ENCODE results near the gene GOLGA6L2.
"Not testable (repeated sequence)": the region's sequence is repeated elsewhere in the genome, so short reads cannot be mapped to it uniquely, and the experiment has no call there.

Gene GOLGA6L2

DNA sequence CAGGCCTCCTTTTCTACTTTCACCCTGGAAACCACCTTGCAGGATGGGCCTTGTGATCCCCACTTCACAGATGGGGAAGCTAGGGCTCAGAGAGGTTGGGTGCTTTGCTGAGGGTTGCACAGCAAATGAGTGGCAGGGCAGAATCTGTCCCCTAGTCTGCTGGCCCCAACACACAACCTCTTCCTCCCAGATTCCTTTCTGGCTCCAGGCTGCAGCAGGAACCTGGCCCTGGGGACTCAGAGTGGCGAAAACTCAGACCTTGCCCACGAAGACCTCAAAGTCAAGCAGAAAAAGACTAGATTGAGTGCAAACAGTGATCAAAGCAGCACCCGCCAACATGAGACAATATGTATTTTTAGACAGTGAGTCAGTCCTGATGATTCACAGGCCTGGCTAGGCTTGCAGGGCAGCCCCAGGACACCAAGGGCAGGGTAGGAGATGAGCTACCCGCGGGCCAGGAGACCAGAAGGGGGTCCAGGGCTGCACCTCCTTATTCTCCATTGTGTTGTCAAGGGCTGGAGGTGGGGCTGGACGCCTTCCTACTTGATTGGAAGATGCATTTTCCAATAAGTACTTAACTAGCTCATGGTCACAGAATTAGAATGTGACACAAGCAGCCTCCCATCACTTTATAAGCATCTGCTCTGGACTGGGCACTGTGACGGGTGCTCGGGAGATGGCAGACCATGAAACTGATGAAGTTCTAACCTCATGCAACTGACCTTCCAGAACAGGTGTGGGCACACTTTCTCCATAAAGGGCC is 23.9 kb downstream of the GOLGA6L2 start:
- no peak for DNase-seq

DNA sequence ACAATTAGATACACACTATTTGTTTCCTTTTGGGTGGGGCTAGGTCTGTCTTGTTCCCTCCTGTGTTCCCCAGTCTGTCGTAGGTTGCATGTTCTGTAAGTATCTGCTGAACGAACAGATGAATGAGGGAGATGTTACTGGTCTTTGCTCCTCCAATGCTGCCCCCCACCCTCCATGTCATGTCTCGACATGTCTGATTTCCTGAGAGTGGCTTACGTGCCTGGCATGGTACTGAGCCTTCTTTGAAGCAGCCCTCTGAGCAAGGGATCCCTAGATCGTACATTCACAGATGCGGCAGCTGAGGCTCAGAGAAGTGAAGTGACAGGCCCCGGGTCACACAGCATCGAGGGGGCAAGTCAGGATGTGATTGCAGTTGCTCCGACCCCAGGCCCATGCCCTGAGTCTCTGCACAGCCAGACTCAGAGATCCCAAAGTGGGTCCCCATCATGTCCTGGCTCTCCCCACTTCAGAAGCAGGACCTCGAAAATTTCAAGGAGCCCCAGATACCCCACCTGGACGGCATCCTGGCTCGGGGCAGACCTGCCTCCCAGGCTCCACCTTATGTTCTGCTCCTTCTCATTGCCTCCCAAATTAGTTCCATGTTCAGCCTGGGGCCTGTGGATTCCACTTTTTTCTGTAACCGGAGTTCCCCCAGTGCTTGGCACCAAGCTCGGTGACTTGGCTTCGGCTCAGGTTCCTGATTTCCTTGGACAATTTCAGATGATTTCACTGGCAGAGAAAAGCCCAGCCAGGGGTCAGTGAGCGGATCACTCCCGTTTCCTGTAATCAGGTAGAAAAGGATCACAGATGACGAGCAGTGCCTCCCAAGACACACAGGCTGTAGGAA is 24.7 kb downstream of the GOLGA6L2 start:
- no peak for DNase-seq

DNA sequence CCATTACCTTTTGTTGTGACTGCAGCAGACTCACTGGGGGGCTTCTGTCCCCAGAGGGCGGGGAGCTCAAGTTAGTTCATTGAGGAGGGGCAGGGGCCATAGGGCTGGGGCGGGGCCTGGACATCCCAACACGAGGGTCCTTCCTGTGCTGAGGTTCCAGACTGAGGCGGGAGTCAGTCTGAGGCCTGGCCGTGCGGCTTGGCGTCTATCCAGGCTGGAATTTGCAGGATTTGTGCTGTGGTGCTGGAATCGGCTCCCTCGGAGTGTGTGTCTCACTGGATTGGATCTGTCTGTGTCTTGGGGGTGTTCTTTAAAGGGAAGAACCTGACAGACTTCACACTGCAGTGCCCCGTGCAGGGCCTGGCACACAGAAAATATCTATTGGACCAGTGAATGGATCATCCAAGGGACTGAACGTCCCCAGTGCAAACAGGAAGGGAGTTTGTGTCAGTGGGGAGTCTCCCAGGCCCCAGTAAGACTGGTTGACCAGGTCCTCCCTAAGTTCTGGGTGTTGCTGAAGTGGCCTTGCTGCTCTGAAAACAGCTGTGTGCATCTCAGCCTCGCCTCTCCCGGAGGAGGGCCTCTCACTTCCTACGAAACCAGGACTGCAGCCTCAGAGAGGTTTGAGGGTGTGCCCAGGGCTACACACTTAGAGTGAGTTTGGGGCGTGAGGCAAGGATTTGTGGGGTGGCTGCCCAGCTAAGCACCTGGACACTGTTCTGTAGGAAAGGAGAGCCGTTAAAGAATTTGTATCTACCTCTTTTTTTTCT is 26.1 kb downstream of the GOLGA6L2 start:
- DNase-seq, result no peak

DNA sequence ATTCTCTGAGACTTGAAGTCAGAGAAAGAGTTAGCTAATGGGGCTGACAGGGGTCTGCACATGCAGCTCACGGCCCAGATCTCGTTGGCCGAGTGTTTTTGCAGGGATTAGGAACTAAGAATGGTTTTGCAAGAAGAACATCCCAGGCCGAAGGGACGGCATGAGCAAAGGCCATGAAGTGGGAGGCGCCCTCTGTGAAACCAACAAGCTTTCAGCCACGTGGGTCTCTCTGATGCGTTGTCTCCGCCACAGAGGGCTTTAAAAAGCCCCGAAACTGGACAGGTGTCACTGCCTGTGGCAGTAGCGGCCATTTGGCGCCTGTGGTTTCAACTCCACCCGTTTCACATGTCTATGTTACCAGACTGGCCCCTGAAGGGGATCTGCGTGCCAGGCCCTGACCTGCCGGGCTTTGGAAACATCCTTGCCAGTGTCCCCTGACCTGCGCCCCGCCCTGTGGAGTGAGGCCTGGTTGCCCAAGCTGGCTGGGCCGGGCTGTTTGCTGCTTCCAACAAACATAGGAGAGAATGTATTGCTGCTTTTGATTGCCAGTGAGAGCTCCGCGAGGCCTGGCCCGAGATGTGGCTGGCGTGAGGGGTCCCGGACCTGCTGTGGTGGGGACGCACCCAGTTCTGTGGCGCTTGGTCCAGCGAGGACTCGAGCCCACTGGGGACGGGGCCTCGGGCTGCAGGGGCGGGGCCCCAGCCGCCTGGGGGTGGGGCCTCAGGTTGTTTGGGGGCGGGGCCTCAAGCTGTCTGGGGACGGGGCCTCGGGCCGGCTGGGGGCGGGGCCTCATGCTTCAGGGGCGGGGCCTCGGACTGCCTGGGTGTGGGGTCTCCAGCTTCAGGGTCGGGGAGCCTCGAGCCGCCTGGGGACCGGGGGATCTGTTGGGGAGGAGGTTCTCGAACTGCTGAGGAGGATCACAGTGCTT is 30.4 kb downstream of the GOLGA6L2 start:
- no peak for DNase-seq

DNA sequence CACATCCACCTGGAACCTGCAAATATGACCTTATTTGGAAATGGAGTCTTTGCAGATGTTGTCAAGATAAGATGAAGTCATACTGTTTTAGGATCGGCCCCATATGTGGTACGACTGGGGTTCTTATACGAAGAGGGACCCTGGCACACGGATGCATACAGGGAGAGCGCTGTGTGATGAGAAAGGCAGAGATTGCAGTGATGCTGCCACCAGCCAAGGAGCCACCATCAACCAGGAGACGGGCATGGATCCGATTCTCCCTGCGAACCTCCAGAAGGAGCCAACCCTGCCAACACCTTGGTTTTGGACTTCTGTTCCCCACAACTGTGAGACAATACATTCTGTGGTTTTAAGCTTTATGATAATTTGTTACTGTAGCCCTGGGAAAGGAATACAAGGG is 31.2 kb downstream of the GOLGA6L2 start:
- not testable (repeated sequence) for DNase-seq

DNA sequence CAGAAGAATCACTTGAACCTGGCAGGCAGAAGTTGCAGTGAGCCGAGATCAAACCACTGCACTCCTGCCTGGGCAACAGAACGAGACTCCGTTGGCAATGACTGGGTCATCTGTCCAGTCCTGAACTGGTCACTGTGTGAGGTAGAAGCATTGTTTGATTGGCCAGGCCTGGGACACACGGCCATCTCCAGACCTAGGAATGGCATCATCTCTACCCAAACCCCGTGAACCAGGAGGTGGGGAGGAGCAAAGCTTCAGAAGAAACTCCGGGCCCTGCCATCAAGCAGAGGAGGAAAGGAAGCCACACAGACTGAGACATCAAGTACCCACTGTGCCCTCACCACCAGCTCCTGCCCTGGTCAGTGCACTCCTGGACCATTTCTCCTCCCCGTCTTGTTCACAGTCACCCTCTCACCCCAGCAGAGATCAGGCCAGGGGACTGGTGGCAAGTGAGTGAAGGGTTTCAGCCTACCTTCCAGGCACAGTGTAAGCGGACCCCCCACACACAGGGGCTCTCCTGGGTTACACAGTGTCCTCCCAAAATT is 31.6 kb downstream of the GOLGA6L2 start:
- DNase-seq, result no peak

DNA sequence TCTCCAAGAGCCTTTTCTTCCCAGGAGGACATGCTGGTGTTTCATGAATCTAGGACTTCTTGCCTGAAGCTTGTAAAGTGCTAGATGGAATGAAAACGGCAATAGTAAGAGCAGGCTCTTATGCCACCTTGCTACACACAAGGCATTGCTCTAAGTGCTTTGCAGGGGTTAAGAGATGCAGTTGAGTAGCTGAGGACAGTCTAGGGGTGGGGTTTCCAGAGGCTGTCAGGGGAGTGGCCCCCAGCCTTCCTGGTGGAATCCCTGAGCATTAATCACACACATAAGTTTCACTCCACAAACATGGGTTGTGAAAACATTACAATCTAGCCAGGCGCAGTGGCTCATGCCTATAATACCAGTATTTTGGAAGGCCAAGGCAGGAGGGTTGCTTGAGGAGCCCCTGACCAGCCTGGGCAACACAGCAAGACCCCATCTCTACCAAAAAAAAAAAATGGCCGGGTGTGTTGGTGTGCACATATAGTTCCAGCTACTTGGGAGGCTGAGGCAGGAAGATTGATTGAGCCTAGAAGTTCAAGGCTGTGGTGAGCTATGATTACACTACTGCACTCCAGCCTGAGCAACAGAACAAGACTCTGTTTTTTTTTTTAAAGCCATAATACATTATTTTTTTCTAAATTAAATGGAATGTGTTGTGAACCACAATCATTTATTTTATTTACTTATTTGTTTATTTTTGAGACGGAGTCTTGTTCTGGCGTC is 34.0 kb downstream of the GOLGA6L2 start:
- DNase-seq, result not testable (repeated sequence)

DNA sequence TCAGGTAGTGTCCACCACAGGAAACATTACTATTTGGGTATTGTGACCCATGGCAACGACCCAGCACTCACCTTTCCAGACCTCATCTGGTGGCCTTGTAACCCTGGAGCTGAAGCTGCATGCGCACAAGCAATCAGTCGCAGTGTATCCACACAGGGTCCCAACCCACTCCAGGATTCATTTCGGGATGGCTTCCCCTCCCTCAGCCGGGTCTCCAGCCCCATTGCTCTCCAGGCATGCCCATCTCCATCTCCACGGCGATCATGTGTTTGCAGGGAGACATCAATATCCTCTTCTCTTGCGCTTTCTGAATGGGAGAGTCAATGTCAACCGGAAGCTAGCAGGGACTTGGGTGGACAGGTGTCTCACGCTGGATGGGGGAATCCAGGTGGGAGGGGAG is 35.2 kb downstream of the GOLGA6L2 start:
- DNase-seq, result no peak

DNA sequence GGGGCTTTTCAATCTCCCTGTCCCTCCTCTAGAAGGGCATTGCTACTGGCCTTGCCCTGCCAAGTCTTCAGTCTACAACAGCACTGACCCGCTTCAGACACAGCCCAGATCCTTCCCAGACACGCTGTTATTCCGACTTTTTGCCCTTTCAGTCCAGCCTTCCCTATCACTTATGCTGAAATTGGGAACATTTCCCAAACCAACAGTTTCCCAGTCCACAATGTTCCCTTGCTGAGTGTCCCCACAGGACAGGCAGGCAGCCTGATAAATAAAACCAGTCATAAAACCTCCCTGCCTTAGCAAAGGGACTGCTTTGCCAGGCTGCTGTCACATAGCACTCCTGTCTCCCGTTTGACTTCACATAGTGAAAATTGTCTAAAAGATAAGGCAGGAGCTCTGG is 43.5 kb downstream of the GOLGA6L2 start:
- no peak for DNase-seq

DNA sequence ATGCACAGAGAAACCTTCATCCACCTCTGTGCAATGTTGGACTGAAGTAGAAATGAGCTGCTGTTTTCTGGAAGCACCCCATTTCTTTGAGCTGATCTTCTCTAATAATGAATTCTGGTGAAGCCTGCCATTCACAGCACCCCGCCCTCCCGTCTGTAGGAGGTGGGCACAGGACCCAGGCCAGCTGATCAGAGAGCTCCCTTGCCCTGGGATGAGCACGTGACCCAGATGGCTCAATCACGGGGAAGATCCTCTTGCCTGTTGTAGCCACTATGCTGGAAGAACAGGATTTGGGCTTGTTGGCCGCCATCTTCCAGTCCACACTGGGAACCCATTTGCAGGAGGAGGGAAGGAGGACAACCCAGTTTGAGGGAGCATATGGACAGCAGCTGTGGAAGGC is 44.5 kb downstream of the GOLGA6L2 start:
- DNase-seq, result no peak

DNA sequence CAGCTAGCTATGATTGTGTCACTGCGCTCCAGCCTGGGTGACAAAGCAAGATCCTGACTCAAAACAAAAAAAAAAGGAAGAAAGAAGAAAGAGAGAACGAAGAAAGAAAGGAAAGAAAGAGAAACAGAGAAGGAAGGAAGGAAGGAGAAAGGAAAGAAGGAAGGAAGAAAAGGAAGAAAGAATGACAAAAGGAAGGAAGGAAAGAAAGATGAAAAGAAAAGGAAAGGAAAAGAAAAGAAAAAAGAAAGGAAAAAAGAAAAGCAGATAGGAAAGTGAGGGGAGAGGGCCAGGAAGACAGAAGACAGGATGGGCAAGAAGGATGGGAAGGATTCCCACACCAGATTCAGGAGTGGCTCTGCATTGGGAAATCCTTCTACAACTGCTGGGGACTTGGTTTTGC is 44.9 kb downstream of the GOLGA6L2 start:
- no peak for DNase-seq

DNA sequence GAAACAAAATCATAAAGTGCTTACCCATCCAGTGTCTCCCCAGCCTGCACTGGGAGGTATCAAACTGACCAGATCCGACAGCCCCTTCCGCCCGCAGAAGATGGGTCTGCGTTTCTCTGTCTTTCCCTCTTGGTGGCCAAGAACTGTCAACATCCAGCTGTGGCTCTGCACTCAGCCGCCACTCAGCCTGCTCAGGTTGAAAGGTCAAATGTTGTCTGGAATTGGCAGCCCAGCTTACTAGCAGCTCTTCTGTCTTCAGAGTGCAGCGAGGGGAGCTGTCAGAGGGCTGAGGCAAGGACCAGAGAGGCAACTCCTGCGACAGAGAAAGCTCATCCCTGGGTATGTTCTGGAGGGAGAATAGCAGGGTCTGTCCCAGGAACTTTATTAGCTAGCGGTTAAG is 45.4 kb downstream of the GOLGA6L2 start:
- DNase-seq, result no peak

DNA sequence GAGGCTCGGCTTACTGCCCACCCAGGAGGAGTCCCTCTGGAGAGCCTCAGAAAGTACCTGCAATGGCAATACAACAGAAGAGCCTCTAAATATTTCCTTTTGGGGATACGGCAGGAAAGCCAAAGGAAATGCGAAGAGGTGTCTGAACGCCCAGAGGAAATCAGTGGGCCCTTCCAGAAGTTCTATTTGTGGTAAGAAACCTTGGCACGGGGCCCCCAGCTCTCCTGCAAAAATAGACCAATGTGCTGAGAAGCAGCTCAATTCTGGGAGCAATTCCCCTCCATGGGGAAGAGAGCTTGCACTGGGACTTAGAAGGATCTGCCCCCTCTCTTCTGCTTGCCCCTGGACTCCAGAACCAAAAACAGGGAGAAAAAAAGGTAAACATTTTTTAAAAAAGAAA is 47.8 kb downstream of the GOLGA6L2 start:
- DNase-seq, result not testable (repeated sequence)

DNA sequence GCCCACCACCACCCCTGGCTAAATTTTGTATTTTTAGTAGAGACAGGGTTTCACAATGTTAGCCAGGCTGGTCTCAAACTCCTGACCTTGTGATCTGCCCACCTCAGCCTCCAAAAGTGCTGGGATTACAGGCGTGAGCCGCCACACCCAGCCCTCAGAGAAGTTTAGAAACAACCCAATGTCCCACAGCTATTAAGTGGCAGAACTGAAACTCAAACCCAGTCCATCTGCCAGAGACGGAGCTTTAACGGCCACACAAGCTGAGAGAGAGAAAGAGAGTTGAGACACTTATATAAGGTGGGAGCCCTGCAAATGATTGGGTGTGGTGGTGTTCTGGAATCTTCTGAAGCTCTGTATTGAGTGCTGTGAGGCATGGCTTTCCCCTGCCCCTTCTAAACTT is 48.7 kb downstream of the GOLGA6L2 start:
- DNase-seq, result not testable (repeated sequence)

DNA sequence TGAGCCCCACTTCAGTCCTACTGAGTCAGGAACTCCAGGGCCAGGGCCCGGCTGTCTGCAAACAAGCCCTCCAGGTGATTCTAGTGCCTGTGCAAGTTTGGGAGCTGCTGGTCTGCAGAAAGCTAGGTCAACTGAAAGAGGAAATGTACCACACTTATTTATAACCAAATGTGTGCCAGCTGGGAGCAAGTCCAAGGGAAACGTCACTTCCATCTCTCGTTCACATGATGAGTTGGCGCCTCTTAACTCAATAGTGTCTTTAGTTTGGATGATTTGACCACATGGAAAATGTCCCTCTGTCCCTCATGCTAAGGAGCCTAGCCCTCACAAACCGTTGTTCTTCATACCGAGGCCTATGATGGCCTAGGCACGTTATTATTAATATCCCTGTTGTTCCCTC is 49.3 kb downstream of the GOLGA6L2 start:
- no peak for DNase-seq

DNA sequence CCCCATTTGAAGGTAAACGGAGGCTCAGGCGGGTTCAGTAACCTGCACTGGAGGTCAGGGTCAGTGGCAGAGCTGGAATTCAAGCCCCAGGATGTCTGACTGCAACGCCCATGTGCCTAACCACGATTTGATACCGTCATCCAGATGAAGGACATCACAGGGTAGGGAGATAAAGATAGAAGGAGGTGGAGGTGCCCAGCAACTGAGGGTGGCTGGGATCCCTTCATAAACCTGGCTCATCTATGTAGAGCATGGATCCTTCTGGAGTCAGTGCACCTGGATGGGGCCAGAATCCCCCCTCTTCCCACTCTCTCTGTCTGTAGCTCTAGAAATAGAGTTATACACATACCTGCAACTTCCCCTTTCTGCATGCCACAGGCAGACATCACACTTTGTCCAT is 51.2 kb downstream of the GOLGA6L2 start:
- DNase-seq, result no peak

DNA sequence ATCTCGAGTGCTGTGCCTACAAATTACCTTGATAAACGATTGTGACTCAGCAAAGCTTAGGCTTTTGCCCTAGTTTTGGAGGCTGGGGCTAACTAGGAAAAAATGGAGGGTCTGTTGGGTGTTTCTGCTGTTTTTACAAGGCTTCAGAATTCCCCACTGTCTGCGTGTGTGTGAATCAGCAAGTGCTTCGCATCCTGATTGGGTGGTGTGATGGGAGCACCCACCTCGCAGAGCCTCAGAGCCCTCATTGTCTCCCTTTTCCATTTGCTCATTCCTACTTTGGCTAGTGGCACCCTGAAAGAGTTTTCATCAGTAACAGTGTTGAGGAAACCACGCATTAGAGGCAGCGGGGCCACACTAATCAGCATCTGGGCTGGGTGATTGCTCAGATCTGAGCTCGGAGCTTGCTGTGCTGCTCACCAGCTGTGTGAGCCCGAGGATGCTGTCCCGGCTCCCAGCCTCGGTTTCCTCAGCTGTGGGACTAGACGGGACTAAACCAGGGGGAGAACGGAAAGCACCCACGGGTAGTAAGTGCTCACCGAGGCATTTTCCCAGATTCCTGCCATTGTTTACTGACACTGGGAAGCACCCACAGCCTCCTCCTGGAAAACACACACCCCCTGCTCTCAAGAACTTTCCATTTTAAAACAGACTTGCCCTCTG is 51.9 kb downstream of the GOLGA6L2 start:
- DNase-seq, result no peak
